Natural killer cell treated with Interleukin-12 subunit alpha and Interleukin-12 subunit beta and Interleukin-15 and Interleukin-18, amount 100 ng/mL, for 72 hours (primary cell): ENCODE data around the gene SLC16A8. TPM values are rescaled to one million over a fixed set of nuclear protein-coding genes. Genes with fewer than 3 reads are reported as not detected.

Experiments
- ATAC-seq, 2 donors: fragments of 150-1000 bp; cut with Tn5 transposase in 1 of 2; sonication (Bioruptor Pico), chemical (Tn5 transposase) in 1 of 2; 2 replicates each; pipeline ENCODE4 v1.10.0; 2021
- DNase-seq: peaks from one replicate; pipeline ENCODE4 v3.0.0; 2022; ENCODE audit warnings: low spot score
- H3K27ac Mint-ChIP-seq, 2 donors: 1 replicate in 1 of 2; 2 replicates in 1 of 2; pipeline ENCODE4 v1.8.0; 2022; ENCODE audit warnings: mixed read lengths in 2 of 2, mild to moderate bottlenecking in 1 of 2, moderate library complexity in 1 of 2
- H3K27me3 Mint-ChIP-seq, 2 donors: 1 replicate in 1 of 2; 2 replicates in 1 of 2; pipeline ENCODE4 v1.8.0; 2022; ENCODE audit warnings: mixed read lengths in 2 of 2
- H3K36me3 Mint-ChIP-seq: one replicate; pipeline ENCODE4 v1.8.0; 2022; ENCODE audit warnings: mixed read lengths
- H3K4me1 Mint-ChIP-seq, 2 donors: 1 replicate in 1 of 2; 2 replicates in 1 of 2; pipeline ENCODE4 v1.8.0; 2022; ENCODE audit warnings: low read depth in 2 of 2, mixed read lengths in 2 of 2, mild to moderate bottlenecking in 1 of 2
- H3K4me3 Mint-ChIP-seq: one replicate; pipeline ENCODE4 v1.8.0; 2022; ENCODE audit warnings: mixed read lengths
- H3K9me3 Mint-ChIP-seq: 2 replicates; pipeline ENCODE4 v1.8.0; 2022; ENCODE audit warnings: mixed read lengths
- total RNA-seq, 2 donors: library from RNA; stranded (reverse); gene quantifications; one replicate each; pipeline ENCODE4 v1.2.3, GENCODE V29; 2022

The SLC16A8 gene
- total RNA-seq, 2 donors from 2014 or later, result 0.50 TPM; not detected in 1

DNA sequence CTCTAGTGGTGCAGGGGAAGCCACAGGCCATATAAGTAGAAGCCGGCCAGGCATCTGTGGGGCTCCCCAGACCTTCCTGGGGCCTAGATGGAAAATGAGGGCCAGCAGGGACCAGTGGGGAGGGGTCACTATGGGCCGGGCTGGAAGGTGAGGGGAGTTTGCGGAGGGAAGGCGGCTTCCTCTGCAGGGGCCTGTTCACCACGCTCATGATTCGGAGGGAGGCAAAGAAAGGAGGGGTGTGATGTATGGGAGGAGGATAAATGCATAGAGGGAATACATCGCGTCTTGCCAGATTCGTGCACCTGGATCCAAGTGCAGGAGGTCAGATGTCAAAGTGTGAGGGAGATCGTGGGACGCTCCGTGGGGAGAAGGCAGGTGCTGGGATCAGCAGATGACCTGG is 6.9 kb downstream of the SLC16A8 start:
- H3K27ac Mint-ChIP-seq, result no peak overlapping the region
- peaks cover 0 to 2% of the 10 kb centered on the region in 2 donors for H3K27me3 Mint-ChIP-seq
- no peaks in the 10 kb centered on the region for H3K4me1 Mint-ChIP-seq
- ATAC-seq, result no peak
- H3K9me3 Mint-ChIP-seq, result no peaks in the 10 kb centered on the region
- no peak for DNase-seq
- no peak overlapping the region for H3K4me3 Mint-ChIP-seq
- H3K36me3 Mint-ChIP-seq, result no peaks in the 10 kb centered on the region

DNA sequence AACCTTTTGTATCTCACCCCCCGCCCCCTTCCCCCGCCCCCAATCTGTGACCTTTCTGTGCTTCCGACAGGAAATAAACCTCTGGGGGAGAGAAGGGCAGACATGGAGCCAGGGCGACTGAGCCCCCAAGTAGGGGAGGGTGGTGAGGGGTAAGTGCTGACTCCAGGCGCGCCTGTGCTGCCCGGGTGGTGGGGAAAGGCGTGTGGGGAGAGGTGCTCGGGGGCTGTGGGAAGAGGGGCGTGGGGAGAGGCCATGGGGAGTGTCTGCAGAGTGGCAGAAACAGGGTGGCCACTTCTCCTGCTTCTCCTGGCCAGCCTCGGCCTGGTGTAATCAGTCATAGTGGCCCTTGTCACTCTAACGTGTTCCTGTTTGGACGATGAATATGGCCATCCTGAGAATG is 8.0 kb downstream of the SLC16A8 start:
- no peaks in the 10 kb centered on the region for H3K36me3 Mint-ChIP-seq
- H3K4me1 Mint-ChIP-seq, result no peaks in the 10 kb centered on the region
- no peaks in the 10 kb centered on the region for H3K9me3 Mint-ChIP-seq
- H3K27me3 Mint-ChIP-seq, result peaks cover 0 to 2% of the 10 kb centered on the region in 2 donors
- DNase-seq (no peak), ATAC-seq (no peak)
- H3K27ac Mint-ChIP-seq, result no peak overlapping the region
- no peak overlapping the region for H3K4me3 Mint-ChIP-seq

DNA sequence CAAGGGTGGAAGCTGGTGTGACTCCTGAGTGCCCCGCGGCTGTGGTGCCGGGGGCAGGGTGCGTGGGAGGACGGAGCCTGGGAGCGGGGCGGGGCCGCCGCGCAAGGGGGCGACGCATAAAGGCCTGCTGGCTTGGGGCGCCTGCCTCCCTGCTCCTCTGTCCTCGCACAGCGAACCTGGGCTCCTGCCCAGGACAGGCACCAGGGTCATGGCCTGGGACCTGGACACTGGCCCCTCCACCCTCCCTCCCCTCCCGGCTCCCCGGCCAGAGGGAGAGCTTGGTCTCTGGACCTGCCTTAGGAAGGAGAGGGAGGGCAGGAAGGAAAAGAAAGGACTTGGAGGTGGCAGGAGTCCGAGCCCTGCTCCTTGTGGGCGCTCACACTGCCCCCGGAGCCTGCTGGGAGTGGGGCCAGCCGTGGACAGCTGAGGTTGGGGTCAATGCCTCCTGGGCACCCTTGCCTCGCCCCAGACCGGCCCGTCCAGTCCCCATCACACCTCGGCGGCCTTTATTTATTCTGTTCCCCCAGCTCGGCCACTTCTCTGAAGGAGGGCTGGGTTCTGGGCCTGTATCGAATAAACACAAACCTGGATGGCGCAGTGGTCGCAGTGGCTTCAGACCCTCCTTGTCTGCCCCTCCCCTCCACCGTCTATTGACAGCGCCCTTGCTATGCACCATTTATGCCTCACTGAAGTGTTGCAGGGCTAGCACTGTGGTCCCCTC is 8.7 kb downstream of the SLC16A8 start:
- no peak for ATAC-seq
- H3K4me1 Mint-ChIP-seq, result no peaks in the 10 kb centered on the region
- no peaks in the 10 kb centered on the region for H3K36me3 Mint-ChIP-seq
- H3K27ac Mint-ChIP-seq, result no peak overlapping the region
- no peak for DNase-seq
- H3K4me3 Mint-ChIP-seq, result no peak overlapping the region
- peaks cover 0 to 2% of the 10 kb centered on the region in 2 donors for H3K27me3 Mint-ChIP-seq
- H3K9me3 Mint-ChIP-seq, result no peaks in the 10 kb centered on the region

DNA sequence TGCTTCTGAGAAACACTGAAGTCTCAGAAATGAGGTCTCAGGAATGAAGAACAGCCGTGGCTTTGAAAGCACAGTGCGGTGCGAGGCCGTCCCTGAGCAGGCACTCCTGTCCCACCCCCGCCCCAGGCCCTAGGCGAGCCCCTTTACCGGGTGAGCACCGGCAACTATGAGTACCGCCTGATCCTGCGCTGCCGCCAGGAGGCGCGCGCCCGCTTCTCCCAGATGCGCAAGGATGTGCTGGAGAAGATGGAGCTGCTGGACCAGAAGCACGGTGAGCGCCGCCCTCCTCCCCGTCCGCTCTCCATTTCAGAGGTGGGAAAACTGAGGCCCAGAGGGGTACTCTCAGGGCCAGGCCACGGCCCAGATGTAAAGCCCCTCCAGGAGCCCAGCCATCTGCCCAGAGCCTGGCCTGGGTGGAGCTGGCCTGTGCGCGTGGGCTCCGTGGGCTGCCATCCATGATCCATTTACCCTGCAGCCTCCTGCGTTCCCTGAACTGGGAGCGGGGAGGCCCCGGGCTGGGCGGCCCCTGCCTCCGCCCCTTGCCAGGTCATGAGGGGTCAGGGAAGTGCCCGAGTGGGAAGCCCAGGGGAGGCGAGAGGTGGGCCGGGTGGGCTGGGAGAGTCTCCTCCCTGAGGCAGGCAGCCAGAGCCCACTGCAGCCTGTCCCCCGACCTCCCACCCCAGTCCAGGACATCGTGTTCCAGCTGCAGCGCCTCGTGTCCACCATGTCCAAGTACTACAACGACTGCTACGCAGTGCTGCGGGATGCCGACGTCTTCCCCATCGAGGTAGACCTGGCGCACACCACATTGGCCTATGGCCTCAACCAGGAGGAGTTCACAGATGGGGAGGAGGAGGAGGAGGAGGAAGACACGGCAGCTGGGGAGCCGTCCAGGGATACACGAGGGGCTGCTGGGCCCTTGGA is 9.5 kb downstream of the SLC16A8 start:
- no peaks in the 10 kb centered on the region for H3K27me3 Mint-ChIP-seq
- no peak overlapping the region for H3K27ac Mint-ChIP-seq
- ATAC-seq, result no peak
- no peaks in the 10 kb centered on the region for H3K9me3 Mint-ChIP-seq
- no peaks in the 10 kb centered on the region for H3K36me3 Mint-ChIP-seq
- no peaks in the 10 kb centered on the region for H3K4me1 Mint-ChIP-seq
- no peak for DNase-seq
- no peak overlapping the region for H3K4me3 Mint-ChIP-seq

DNA sequence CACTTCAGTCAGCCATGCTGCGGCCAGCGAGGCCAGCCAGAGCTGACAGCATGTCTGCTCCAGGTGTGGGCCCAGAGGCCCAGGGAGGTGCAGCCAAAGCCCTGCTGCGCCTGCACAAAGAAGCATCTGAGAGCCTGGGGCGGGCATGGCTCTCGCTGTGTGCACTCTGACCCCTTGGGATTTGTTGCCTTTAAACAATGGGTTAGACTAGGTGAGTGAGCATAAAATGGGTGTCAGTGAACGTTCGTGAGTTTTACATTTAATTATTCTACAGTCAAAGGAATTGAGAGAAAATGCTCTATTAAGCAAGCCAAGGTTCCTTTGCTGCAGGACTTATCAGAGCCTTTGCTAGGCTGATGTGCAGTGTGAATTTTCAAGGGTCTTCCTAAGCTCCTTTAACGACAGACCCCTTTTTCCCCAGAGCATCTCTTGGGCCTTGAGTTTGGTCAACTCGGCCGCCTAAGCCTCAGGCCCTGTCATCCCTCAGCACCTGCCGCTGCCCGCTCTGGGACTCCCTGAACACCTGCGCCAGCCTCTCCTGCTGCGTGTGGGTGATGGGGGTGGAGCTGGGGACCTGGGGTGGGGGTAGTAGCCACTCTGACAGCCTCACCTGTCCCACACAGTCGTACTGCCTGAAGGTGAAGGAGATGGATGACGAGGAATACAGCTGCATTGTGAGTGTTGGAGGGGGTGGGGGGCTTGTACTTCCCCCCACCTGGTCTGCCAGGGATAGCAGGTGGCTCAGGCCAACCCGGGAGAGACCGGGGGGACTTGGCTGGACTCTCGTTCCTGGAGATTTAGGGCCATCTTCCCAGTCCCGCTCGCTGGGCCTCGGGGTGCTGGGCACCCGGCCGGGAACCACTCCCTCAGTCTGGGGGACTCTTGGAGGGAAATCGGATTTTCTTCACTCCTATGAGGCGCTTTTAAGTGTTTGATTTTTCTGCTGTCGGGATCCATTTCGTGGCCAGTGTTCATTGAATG is 10.5 kb downstream of the SLC16A8 start:
- no peak for ATAC-seq
- Mint-ChIP-seq H3K27me3 (no peaks in the 10 kb centered on the region), H3K36me3 (no peaks in the 10 kb centered on the region), H3K27ac (no peak overlapping the region), H3K4me1 (no peaks in the 10 kb centered on the region), H3K9me3 (no peaks in the 10 kb centered on the region), H3K4me3 (no peak overlapping the region)
- DNase-seq, result no peak

DNA sequence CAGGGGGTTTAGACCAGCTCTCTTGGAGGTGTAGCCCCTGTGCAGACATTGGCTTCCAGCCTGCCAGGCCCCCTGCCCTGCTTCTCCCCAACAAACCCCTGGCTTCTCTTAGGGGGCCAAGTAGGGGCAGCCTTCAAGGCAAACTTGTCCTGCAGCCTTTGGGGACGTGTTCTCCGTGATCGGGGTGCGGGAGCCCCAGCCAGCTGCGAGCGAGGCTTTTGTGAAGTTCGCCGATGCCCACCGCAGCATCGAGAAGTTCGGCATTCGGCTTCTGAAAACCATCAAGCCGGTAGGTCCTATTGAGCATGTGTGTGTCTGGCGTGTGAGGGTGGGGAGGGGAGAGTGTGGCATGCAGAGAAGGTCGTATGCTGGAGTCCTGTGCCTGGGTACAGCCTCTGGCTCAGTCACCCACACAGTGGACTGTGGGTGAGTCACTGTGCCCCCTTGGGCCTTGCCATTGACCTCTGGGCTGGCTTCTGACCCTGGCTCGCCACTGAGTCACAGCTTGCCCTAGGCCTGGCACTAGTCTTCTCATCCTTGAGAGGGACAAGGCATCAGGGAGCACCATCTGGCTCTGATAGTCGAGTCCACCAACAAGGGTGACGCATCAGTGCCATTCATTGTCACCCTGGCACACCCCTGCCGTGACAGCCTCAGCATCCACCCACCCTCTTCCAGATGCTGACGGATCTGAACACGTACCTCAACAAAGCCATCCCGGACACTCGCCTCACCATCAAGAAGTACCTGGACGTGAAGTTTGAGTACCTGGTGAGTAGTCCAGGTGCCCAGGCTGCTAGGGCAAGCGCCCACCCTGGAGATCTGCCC is 11.4 kb downstream of the SLC16A8 start:
- Mint-ChIP-seq H3K36me3 (no peaks in the 10 kb centered on the region), H3K27me3 (no peaks in the 10 kb centered on the region), H3K4me3 (no peak overlapping the region), H3K4me1 (no peaks in the 10 kb centered on the region), H3K9me3 (no peaks in the 10 kb centered on the region), H3K27ac (no peak overlapping the region)
- DNase-seq, result no peak
- ATAC-seq, result no peak

DNA sequence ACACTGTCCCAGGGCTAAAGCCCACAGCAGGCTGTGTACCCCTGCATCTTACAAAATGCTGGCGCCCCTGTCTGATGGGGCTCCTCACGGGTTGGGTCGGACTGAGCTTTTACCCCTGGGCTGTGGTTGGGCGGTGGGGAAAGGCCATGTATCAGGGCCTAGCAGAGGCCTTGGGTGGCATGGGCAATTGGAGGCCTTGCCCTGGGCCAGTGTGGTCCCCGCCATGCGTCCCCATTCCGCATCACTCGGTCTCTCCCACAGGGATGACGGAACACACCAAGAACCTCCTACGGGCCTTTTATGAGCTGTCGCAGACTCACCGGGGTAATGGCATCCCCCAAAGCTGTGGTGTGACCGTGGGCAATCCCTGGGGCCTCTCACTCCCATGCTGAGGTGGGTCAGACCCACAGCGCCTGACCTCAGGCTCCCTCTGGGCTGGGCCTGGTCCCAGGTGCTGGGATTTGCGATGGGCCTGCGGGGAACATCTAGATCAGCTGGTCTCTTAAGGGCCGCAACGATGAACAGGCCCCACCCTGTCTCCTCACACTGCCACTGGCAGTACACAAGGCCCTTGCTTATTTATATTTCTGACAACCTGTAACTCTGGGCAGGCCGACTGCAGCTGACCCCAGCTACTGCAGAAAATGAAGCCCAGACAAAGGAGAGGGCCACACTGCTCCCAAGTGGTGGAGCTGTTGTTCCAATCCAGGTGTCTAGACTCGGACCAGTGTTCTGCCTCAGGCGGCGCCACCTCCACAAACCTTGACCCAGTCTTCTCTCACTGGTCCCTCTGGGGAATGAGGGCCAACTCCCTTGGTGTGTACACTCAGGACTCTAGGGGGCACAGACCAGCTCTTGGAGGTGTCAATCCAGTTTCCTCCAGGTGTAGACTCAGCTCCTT is 12.3 kb downstream of the SLC16A8 start:
- H3K4me1 Mint-ChIP-seq, result no peaks in the 10 kb centered on the region
- no peak overlapping the region for H3K4me3 Mint-ChIP-seq
- no peak for ATAC-seq
- H3K27ac Mint-ChIP-seq, result no peak overlapping the region
- no peaks in the 10 kb centered on the region for H3K36me3 Mint-ChIP-seq
- no peaks in the 10 kb centered on the region for H3K27me3 Mint-ChIP-seq
- DNase-seq, result no peak
- H3K9me3 Mint-ChIP-seq, result no peaks in the 10 kb centered on the region

DNA sequence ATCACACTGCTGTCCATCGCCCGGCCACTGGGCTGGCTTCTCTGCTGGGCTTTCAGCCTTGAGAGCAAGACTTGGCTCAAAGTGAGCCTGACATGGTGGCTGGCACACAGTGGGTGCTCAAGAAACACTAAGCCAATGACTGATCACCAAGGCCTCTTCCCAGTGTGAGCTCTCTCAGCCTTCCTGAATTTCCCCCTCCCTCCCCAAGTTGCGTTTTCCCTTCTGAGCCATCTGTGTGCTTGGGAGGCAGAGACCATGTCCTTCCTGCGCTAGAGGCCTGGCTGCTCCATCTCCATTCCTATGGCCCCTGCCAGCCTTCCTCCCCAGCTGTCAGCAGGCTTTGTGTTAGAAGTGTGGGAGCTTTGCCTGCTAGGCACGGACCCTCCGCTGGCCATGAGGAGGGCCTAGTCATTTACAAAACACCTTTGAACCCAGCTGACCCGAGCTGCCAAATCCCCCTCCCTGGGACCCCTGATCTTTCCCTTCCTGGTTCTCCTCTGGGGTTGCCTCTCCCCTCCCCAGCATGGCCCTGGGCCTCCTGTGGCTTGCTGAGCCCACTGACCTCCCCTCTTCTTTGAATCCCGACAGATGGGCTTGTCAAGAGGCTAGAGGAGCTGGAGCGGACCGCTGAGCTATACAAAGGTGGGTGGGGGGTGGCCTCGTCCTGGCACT is 13.6 kb downstream of the SLC16A8 start:
- ATAC-seq, result no peak
- Mint-ChIP-seq H3K4me3 (no peak overlapping the region), H3K9me3 (no peaks in the 10 kb centered on the region), H3K36me3 (no peaks in the 10 kb centered on the region), H3K27ac (no peak overlapping the region), H3K4me1 (no peaks in the 10 kb centered on the region), H3K27me3 (no peaks in the 10 kb centered on the region)
- no peak for DNase-seq

DNA sequence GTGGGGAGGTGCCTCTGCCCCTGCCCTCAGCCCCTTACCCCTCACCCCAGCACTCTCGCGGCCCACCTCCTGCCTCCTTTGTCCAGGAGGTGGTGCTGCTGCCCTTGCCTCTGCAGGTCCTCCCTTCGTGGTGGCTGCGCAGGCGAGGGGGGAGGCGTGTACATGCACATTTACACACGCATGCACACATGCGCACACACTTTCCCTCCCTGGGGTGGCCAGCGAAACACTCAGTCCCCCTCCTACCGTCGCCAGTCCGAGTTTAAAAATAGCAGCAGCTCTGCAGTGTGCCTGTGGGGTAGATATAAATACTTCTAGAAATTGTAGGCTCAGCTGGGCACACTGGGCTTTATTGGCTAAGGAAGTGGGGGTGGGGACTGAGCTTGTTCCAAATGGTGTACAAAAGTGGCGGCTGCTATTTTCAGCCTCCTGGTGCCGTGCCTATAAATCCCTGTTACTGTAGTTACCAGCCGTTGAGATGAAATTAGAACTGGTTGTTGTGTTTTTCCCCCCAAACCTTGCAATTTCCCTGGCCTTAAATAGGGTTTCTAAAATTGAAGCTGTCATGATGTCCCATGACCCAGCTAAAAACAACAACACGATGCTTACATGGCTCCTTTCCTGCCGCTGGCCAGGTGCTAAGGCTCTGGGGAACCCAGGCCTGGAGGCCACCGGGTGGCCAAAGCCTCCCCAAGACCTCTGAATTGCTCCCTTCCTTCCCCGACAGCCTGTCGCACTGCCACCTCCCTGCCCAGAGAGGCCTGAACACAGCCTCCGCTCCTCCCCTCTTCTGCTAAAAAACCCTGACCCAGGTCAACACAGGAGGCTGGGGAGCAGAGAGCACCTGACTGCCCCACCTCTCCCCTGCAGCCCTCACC is 14.4 kb downstream of the SLC16A8 start:
- H3K4me3 Mint-ChIP-seq, result no peak overlapping the region
- ATAC-seq (no peak), DNase-seq (no peak)
- H3K4me1 Mint-ChIP-seq, result no peaks in the 10 kb centered on the region
- no peaks in the 10 kb centered on the region for H3K27me3 Mint-ChIP-seq
- H3K27ac Mint-ChIP-seq, result no peak overlapping the region
- H3K9me3 Mint-ChIP-seq, result no peaks in the 10 kb centered on the region
- no peaks in the 10 kb centered on the region for H3K36me3 Mint-ChIP-seq

DNA sequence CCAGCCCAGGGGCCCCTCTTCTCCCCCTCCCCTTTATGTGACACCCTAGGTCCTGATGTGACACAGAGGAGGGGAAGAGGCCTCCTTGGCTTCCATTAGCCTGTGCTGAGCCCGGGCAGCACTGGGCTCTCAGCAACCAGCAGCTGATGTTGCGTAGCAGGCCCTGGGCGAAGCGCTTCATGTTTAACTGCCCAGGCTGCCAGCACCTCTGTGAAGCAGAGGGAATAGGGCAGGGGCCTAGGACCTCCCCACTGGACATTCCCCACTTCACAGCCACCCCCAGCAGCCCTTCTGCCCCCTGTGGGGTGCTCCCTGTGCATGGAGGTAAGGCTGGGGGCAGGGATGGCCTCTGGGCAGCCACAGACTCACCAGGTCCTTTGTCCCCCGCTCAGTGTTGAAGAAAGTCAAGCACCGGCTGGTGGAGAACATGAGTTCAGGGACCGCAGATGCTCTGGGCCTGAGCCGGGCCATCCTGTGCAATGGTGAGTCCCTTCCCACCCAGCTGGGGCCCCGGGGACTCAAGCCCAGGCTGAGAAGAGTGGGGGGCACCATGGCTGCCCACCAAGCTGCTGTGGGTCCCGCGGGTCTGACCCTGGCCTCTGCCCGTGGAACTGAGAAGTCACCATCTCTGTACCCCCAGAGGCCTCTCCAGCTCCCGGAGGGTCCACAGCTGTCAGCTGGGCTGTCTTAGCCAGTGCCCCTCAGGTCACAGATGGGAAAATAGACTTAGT is 15.2 kb downstream of the SLC16A8 start:
- DNase-seq, result no peak
- H3K4me1 Mint-ChIP-seq, result no peaks in the 10 kb centered on the region
- no peaks in the 10 kb centered on the region for H3K36me3 Mint-ChIP-seq
- H3K9me3 Mint-ChIP-seq, result no peaks in the 10 kb centered on the region
- H3K27ac Mint-ChIP-seq, result no peak overlapping the region
- no peak for ATAC-seq
- no peak overlapping the region for H3K4me3 Mint-ChIP-seq
- H3K27me3 Mint-ChIP-seq, result no peaks in the 10 kb centered on the region
